Panc1 (cell line): Measurements from ENCODE around the gene ZNF519. TPM values are rescaled to one million over a fixed set of nuclear protein-coding genes. Genes with fewer than 3 reads are reported as not detected.

ENCODE experiments used
- ATAC-seq: fragments of 200-7000 bp; cut with Tn5 transposase; 2 replicates; pipeline ENCODE4 v1.9.1; 2020; ENCODE audit warnings: mild to moderate bottlenecking, moderate library complexity
- BruUV-seq: library from RNA; stranded (reverse); fragments of 400-500 nt; replicated peaks from 2 replicates; lab custom pipeline; 2021; lab: Mats Ljungman, UMichigan
- CTCF ChIA-PET: fragments of 300-600 bp; sonication (Branson Sonifier 250); formaldehyde crosslinking; loops from one replicate; lab custom pipeline; 2022; ENCODE audit warnings: antibody characterized with exemption; lab: Charles Lee
- POLR2A ChIA-PET: fragments of 300-600 bp; sonication (Branson Sonifier 250); formaldehyde crosslinking; loops from one replicate; lab custom pipeline; 2022; ENCODE audit warnings: antibody characterized with exemption; lab: Charles Lee
- DNase-seq: peaks from one replicate; pipeline ENCODE4 v3.0.0-alpha.2; 2010; ENCODE audit warnings: low read depth, low spot score
- H3K27ac ChIP-seq: 2 replicates; pipeline ENCODE4 v1.5.1; 2011; ENCODE audit warnings: mild to moderate bottlenecking, low read length, inconsistent platforms
- H3K27me3 ChIP-seq: fragments of 200-500 bp; sonication (Bioruptor generic); 2 replicates; pipeline ENCODE4 v1.6.0; 2014; ENCODE audit warnings: low read length, inconsistent platforms; ENCODE audit not compliant: control insufficient read depth, insufficient read depth
- H3K36me3 ChIP-seq: fragments of 200-500 bp; sonication (Bioruptor generic); 2 replicates; pipeline ENCODE4 v1.5.1; 2014; ENCODE audit warnings: inconsistent platforms, mild to moderate bottlenecking, low read length, moderate library complexity; ENCODE audit not compliant: control insufficient read depth, insufficient read depth
- H3K4me1 ChIP-seq: 2 replicates; pipeline ENCODE4 v1.5.1; 2011; ENCODE audit warnings: inconsistent platforms, mild to moderate bottlenecking, low read length, moderate library complexity; ENCODE audit not compliant: control insufficient read depth, insufficient read depth
- H3K4me3 ChIP-seq, 2 experiments: 2 replicates each; pipeline ENCODE4 v1.5.1; 2011 to 2012; ENCODE audit warnings: low read depth in 2 of 2, low read length in 2 of 2, mild to moderate bottlenecking in 2 of 2, inconsistent platforms in 1 of 2, moderate library complexity in 1 of 2
- H3K9me3 ChIP-seq: fragments of 200-500 bp; sonication (Bioruptor generic); 2 replicates; pipeline ENCODE4 v1.5.1; 2014; ENCODE audit warnings: low read depth, mild to moderate bottlenecking, inconsistent platforms, low read length, moderate library complexity; ENCODE audit not compliant: control insufficient read depth, insufficient read depth
- CTCF ChIP-seq: fragments of 450-650 bp; IDR thresholded peaks from 2 replicates; pipeline ENCODE4 v1.5.1; 2017; ENCODE audit warnings: mild to moderate bottlenecking
- POLR2AphosphoS5 ChIP-seq: IDR thresholded peaks from 2 replicates; pipeline ENCODE4 v1.6.1; 2012; ENCODE audit warnings: mild to moderate bottlenecking, low read depth, low read length, moderate library complexity
- SIN3A ChIP-seq: IDR thresholded peaks from 2 replicates; pipeline ENCODE4 v1.6.1; 2012; ENCODE audit warnings: low read depth, mild to moderate bottlenecking, low read length, moderate library complexity, borderline replicate concordance; ENCODE audit not compliant: insufficient read depth
- TCF7L2 ChIP-seq: IDR thresholded peaks from 2 replicates; pipeline ENCODE4 v1.6.1; 2011; ENCODE audit warnings: mild to moderate bottlenecking, low read depth, low read length, inconsistent platforms
- in situ Hi-C: cut with HindIII; loops from 2 replicates; pipeline ENCODE4 v1.10.0; 2016; ENCODE audit warnings: low sequenced_read_pairs, low pct_unique_long_range_greater_than_20kb
- intact Hi-C: fragments of 100-400 bp; cut with micrococcal nuclease; formaldehyde crosslinking; loops from one replicate; pipeline ENCODE4 v1.10.0; 2022; ENCODE audit not compliant: unreplicated experiment
- total RNA-seq: library from RNA; stranded (reverse); gene quantifications from one replicate; pipeline ENCODE4 v1.2.1, GENCODE V29; 2021; ENCODE audit not compliant: unreplicated experiment
- TF ChIP-seq, protein P1 (sequence below), 2 experiments: IDR thresholded peaks; 2 replicates each; pipeline ENCODE4 v1.6.1; 2011 to 2012; ENCODE audit warnings: low read depth in 2 of 2, control low read depth in 1 of 2, low read length in 1 of 2, mild to moderate bottlenecking in 1 of 2, moderate library complexity in 1 of 2; ENCODE audit not compliant: insufficient read depth in 1 of 2

The ZNF519 gene
- total RNA-seq, 1 experiment from 2014 or later, result 7.7 TPM

GRCh38 chr18:14093307-14093915 is 38.8 kb downstream of the ZNF519 start:
- H3K9me3 ChIP-seq, result no peaks in the 10 kb centered on the region
- intact Hi-C loops (no loop called here), in situ Hi-C loops (no loop called here)
- ATAC-seq (no peak), DNase-seq (no peak)
- POLR2A ChIA-PET, result no interaction called here
- BruUV-seq, result no TSS peak
- no peak overlapping the region for H3K27ac ChIP-seq
- TF ChIP-seq TCF7L2 (no peak), SIN3A (no peak), CTCF (no peak), POLR2AphosphoS5 (no peak)
- CTCF ChIA-PET, result no interaction called here
- H3K27me3 ChIP-seq, result no peaks in the 10 kb centered on the region
- H3K4me3 ChIP-seq, result no peak overlapping the region
- no peaks in the 10 kb centered on the region for H3K36me3 ChIP-seq
- no peaks in the 10 kb centered on the region for H3K4me1 ChIP-seq

- ATAC-seq (no peak), DNase-seq (no peak)
- TF ChIP-seq POLR2AphosphoS5 (no peak), TCF7L2 (no peak), CTCF (no peak), SIN3A (no peak)
- TF ChIP-seq, protein P1, sequence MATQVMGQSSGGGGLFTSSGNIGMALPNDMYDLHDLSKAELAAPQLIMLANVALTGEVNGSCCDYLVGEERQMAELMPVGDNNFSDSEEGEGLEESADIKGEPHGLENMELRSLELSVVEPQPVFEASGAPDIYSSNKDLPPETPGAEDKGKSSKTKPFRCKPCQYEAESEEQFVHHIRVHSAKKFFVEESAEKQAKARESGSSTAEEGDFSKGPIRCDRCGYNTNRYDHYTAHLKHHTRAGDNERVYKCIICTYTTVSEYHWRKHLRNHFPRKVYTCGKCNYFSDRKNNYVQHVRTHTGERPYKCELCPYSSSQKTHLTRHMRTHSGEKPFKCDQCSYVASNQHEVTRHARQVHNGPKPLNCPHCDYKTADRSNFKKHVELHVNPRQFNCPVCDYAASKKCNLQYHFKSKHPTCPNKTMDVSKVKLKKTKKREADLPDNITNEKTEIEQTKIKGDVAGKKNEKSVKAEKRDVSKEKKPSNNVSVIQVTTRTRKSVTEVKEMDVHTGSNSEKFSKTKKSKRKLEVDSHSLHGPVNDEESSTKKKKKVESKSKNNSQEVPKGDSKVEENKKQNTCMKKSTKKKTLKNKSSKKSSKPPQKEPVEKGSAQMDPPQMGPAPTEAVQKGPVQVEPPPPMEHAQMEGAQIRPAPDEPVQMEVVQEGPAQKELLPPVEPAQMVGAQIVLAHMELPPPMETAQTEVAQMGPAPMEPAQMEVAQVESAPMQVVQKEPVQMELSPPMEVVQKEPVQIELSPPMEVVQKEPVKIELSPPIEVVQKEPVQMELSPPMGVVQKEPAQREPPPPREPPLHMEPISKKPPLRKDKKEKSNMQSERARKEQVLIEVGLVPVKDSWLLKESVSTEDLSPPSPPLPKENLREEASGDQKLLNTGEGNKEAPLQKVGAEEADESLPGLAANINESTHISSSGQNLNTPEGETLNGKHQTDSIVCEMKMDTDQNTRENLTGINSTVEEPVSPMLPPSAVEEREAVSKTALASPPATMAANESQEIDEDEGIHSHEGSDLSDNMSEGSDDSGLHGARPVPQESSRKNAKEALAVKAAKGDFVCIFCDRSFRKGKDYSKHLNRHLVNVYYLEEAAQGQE (IDR thresholded peaks at IDR 0.05; ENCODE audit: insufficient read depth in 1 of 2, low read depth in 2 of 2, low read length in 1 of 2), result no peak
- H3K36me3 ChIP-seq, result no peaks in the 10 kb centered on the region
- ChIA-PET CTCF (no interaction called here), POLR2A (no interaction called here)
- no peak overlapping the region for H3K27ac ChIP-seq
- in situ Hi-C loops, result no loop called here
- H3K27me3 ChIP-seq, result no peaks in the 10 kb centered on the region
- H3K4me1 ChIP-seq, result no peaks in the 10 kb centered on the region
- H3K9me3 ChIP-seq, result no peaks in the 10 kb centered on the region
- BruUV-seq, result no TSS peak
- H3K4me3 ChIP-seq, result no peak overlapping the region
- intact Hi-C loops, result no loop called here
These were observed 39.5 kb downstream of the ZNF519 start for GRCh38 chr18:14092625-14093306.
